HG03575 (cell line): ENCODE measurements around the gene CSGALNACT2.
"Not testable (repeated sequence)": the region's sequence is repeated elsewhere in the genome, so short reads cannot be mapped to it uniquely, and the experiment has no call there.

Source experiments
- ATAC-seq: cut with Tn5 transposase; IDR thresholded peaks from one replicate; pipeline ENCODE4 v1.9.1; 2021; ENCODE audit not compliant: unreplicated experiment, insufficient number of reproducible peaks, low FRiP score; ENCODE audit errors: extremely low read depth

Gene CSGALNACT2

GRCh38 chr10:43219848-43220247, 81.6 kb downstream of the CSGALNACT2 start:
- no peak for ATAC-seq

GRCh38 chr10:43220251-43220650, 82.0 kb downstream of the CSGALNACT2 start:
- not testable (repeated sequence) for ATAC-seq

GRCh38 chr10:43220657-43221418, 82.6 kb downstream of the CSGALNACT2 start:
- ATAC-seq: no peak

- no peak for ATAC-seq
Measured at GRCh38 chr10:43221419-43222209, 83.4 kb downstream of the CSGALNACT2 start.

GRCh38 chr10:43222210-43222720, 84.0 kb downstream of the CSGALNACT2 start:
- no peak for ATAC-seq

GRCh38 chr10:43223056-43223455, 84.8 kb downstream of the CSGALNACT2 start:
- no peak for ATAC-seq

- ATAC-seq: no peak
Measured at GRCh38 chr10:43224321-43224720, 86.1 kb downstream of the CSGALNACT2 start.

GRCh38 chr10:43225004-43225786, 87.0 kb downstream of the CSGALNACT2 start:
- ATAC-seq: no peak

GRCh38 chr10:43225787-43226153, 87.5 kb downstream of the CSGALNACT2 start:
- ATAC-seq: no peak

GRCh38 chr10:43226441-43226840, 88.2 kb downstream of the CSGALNACT2 start:
- ATAC-seq: no peak

GRCh38 chr10:43226851-43227845, 88.9 kb downstream of the CSGALNACT2 start:
- ATAC-seq: no peak

- ATAC-seq: no peak
Measured at GRCh38 chr10:43227911-43228782, 89.9 kb downstream of the CSGALNACT2 start.

GRCh38 chr10:43228783-43229207, 90.5 kb downstream of the CSGALNACT2 start:
- ATAC-seq: no peak

- no peak for ATAC-seq
Measured at GRCh38 chr10:43229208-43230061, 91.2 kb downstream of the CSGALNACT2 start.

- no peak for ATAC-seq
Measured at GRCh38 chr10:43230101-43230908, 92.1 kb downstream of the CSGALNACT2 start.
